Subcutaneous abdominal adipose tissue (tissue), 5 donors: ENCODE measurements around the gene EXOC6B.

Experiments
- H3K27ac ChIP-seq: one replicate; pipeline ENCODE4 v1.7.0; 2013; ENCODE audit warnings: low read depth, mild to moderate bottlenecking, inconsistent platforms, low read length, moderate library complexity
- H3K27me3 ChIP-seq, 5 donors: one replicate each; pipeline ENCODE4 v1.7.0; 2013; ENCODE audit warnings: low read length in 5 of 5, inconsistent platforms in 1 of 5; ENCODE audit not compliant: control insufficient read depth in 5 of 5, insufficient read depth in 4 of 5
- H3K36me3 ChIP-seq, 5 donors: one replicate each; pipeline ENCODE4 v1.7.0; 2013; ENCODE audit warnings: low read length in 5 of 5; ENCODE audit not compliant: control insufficient read depth in 5 of 5, insufficient read depth in 5 of 5
- H3K4me1 ChIP-seq, 5 donors: one replicate each; pipeline ENCODE4 v1.7.0; 2013; ENCODE audit warnings: low read length in 5 of 5, mild to moderate bottlenecking in 3 of 5, moderate library complexity in 1 of 5; ENCODE audit not compliant: control insufficient read depth in 5 of 5, insufficient read depth in 5 of 5
- H3K4me3 ChIP-seq, 5 donors: one replicate each; pipeline ENCODE4 v1.7.0; 2013; ENCODE audit warnings: low read length in 5 of 5, low read depth in 1 of 5
- H3K9ac ChIP-seq, 5 donors: one replicate each; pipeline ENCODE4 v1.7.0; 2013; ENCODE audit warnings: low read length in 5 of 5, mild to moderate bottlenecking in 4 of 5, moderate library complexity in 3 of 5
- H3K9me3 ChIP-seq, 5 donors: one replicate each; pipeline ENCODE4 v1.7.0; 2013; ENCODE audit warnings: low read length in 5 of 5; ENCODE audit not compliant: control insufficient read depth in 5 of 5
- donor health status: healthy.
- donor health status: healthy.
- donor health status: healthy.
- donor health status: healthy.
- donor health status: healthy.

Gene EXOC6B

GRCh38 chr2:72722492-72723070, 103.3 kb downstream of the EXOC6B start:
- Histone ChIP-seq H3K27me3 (no peaks in the 10 kb centered on the region), H3K36me3 (peaks cover 0 to 6% (median 4%) of the 10 kb centered on the region in 5 donors), H3K9ac (no peak overlapping the region), H3K27ac (no peak overlapping the region), H3K4me3 (no peak overlapping the region), H3K4me1 (peaks cover 0 to 4% (median 0%) of the 10 kb centered on the region in 5 donors), H3K9me3 (no peaks in the 10 kb centered on the region)

GRCh38 chr2:72719416-72719815, 106.4 kb downstream of the EXOC6B start:
- Histone ChIP-seq H3K27ac (no peak overlapping the region), H3K4me3 (no peak overlapping the region), H3K9me3 (no peaks in the 10 kb centered on the region), H3K27me3 (no peaks in the 10 kb centered on the region), H3K36me3 (peaks cover 4 to 14% (median 9%) of the 10 kb centered on the region in 5 donors), H3K4me1 (peaks cover 0 to 4% (median 0%) of the 10 kb centered on the region in 5 donors), H3K9ac (no peak overlapping the region)

GRCh38 chr2:72718876-72719275, 107.0 kb downstream of the EXOC6B start:
- no peak overlapping the region for H3K9ac ChIP-seq
- no peaks in the 10 kb centered on the region for H3K27me3 ChIP-seq
- peaks cover 0 to 4% (median 0%) of the 10 kb centered on the region in 5 donors for H3K4me1 ChIP-seq
- H3K36me3 ChIP-seq, result peaks cover 4 to 14% (median 9%) of the 10 kb centered on the region in 5 donors
- H3K9me3 ChIP-seq, result no peaks in the 10 kb centered on the region
- H3K27ac ChIP-seq, result no peak overlapping the region
- no peak overlapping the region for H3K4me3 ChIP-seq

DNA sequence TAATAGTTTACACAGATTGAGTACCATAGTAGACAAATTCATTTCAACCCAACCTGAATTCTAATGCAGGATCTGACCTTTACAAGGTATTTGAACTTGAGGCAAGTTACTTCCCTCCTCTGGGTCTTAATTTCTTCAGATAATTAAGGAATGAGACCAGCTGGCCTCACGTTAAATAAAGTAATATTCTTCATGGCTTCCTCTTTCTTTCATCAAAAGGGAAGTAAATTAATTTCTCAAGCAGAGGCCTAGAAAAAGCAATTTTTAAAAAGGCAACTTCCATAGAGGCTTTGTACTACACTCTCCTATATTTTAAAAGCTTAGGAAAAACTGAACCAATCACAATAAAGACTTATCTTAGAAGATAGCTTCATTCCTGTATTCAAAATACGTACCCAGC, 109.2 kb downstream of the EXOC6B start:
- Histone ChIP-seq H3K27ac (no peak overlapping the region), H3K27me3 (no peaks in the 10 kb centered on the region), H3K4me3 (no peak overlapping the region), H3K9me3 (no peaks in the 10 kb centered on the region), H3K9ac (no peak overlapping the region), H3K36me3 (peaks cover 4 to 15% (median 11%) of the 10 kb centered on the region in 5 donors), H3K4me1 (peaks cover 0 to 4% (median 0%) of the 10 kb centered on the region in 5 donors)

DNA sequence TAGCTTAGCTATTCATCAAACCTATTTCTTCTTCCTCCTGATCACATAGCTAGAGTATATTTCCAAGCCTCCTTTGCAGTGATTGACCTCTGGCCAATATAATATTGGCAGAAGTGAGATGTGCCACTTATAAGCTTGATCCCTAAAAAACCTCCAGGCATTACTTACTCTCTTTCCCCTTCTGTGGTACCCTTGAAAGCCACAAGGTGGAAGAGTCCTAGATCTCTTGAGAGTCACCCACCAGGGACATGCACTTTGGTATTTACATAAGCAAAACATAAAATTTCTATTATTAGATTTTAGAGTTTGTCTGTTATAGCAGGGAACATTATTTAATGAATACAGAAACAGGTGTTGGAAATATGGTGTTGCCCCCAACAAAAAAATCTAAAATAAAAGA, 112.0 kb downstream of the EXOC6B start:
- no peak overlapping the region for H3K4me3 ChIP-seq
- no peaks in the 10 kb centered on the region for H3K9me3 ChIP-seq
- no peaks in the 10 kb centered on the region for H3K27me3 ChIP-seq
- peaks cover 0 to 2% (median 0%) of the 10 kb centered on the region in 5 donors for H3K4me1 ChIP-seq
- peaks cover 4 to 15% (median 11%) of the 10 kb centered on the region in 5 donors for H3K36me3 ChIP-seq
- no peak overlapping the region for H3K27ac ChIP-seq
- no peak overlapping the region for H3K9ac ChIP-seq

DNA sequence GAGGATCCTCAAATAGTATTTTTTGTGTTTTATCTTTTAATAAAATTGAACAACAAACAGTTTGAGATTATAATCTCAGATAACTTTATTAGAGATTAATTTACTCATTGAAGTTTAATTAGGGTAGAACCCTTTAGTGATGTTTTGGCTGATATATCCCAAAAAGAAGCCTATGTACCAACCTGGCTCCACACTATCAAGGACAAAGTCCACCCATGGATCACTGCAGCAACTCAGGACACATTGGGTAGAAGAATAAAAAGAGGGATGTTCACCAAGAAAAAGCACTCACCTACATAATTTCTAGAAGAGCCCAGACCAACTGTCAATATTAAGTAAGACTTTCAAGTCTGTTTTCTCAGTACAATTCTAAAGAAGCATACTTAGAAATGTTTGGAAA, 112.9 kb downstream of the EXOC6B start:
- no peak overlapping the region for H3K4me3 ChIP-seq
- H3K9ac ChIP-seq, result no peak overlapping the region
- peaks cover 2 to 14% (median 11%) of the 10 kb centered on the region in 5 donors for H3K36me3 ChIP-seq
- no peaks in the 10 kb centered on the region for H3K9me3 ChIP-seq
- no peak overlapping the region for H3K27ac ChIP-seq
- no peaks in the 10 kb centered on the region for H3K27me3 ChIP-seq
- H3K4me1 ChIP-seq, result peaks cover 0 to 2% (median 0%) of the 10 kb centered on the region in 5 donors

DNA sequence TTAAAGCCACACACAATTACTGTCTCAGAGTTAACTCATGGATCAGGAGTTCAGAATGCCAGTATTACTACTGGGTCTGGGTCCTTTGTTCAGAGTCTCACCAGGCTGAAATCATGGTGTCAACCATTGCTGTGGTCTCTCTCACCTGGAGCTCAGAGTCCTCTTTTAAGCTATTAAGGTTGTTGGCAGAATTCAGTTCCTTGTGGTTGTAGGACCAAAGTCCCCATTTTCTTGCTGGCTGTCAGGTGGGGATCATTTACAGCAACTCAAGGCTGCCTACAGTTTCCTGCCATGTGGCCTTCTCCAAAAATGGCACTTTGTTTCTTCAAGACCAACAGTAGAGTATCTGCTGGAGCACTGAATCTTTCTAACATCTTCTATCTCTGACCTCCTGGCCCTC, 113.5 kb downstream of the EXOC6B start:
- Histone ChIP-seq H3K9me3 (no peaks in the 10 kb centered on the region), H3K4me1 (peaks cover 0 to 2% (median 0%) of the 10 kb centered on the region in 5 donors), H3K27me3 (no peaks in the 10 kb centered on the region), H3K36me3 (peaks cover 0 to 11% (median 9%) of the 10 kb centered on the region in 5 donors), H3K9ac (no peak overlapping the region), H3K4me3 (no peak overlapping the region), H3K27ac (no peak overlapping the region)

DNA sequence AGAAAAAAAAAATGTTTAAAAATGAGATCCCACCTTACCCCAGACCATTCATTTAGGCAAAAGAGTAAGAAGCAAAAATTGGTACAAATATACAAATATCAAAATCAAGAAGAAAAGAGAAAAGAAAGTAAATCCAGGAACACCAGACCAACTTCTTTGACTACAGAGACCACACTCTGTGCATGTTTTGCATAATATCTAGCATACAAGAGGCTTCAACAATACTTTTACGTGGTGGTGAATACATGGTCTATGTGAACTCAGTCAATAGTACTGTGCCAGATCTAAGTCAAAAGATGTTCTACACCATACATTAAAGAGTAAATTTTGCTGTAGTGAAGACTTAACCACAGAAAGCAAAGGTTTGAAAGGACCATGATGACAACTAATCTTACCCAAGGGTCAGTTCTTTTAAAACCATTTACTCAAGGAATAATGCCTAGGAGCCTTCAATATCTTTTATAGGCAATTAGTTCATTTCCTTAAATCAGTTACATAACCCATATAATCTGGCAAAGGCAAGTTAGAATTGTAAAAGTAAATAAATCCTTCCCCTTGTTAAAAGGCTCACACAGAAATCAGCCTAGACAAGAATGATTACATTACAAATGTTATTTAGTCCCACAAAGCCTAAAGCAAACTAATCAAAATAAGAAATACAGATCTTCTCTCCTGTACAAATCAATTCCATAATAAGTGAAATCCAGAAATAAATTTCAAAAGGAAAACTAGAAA, 115.2 kb downstream of the EXOC6B start:
- peaks cover 0 to 2% (median 0%) of the 10 kb centered on the region in 5 donors for H3K4me1 ChIP-seq
- H3K27me3 ChIP-seq, result no peaks in the 10 kb centered on the region
- no peak overlapping the region for H3K27ac ChIP-seq
- H3K9me3 ChIP-seq, result no peaks in the 10 kb centered on the region
- peaks cover 0 to 7% (median 2%) of the 10 kb centered on the region in 5 donors for H3K36me3 ChIP-seq
- H3K9ac ChIP-seq, result no peak overlapping the region
- no peak overlapping the region for H3K4me3 ChIP-seq

DNA sequence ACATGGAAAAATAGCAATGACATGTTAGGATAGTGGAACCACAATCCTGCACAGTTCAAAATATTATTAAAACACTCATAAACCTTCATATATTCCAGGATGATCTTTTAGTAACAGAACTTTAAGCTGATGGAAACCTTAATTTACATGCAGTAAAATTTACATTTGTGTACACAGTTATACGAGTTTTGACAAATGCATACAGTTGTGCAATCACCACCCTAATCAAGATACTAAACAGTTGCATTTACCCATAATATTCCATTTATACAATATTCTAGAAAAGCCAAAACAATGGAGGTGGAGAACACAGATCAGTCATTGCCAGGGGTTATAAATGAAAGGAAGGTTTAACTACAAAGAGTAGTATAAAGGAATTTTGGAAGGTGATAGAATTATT, 117.6 kb downstream of the EXOC6B start:
- H3K36me3 ChIP-seq, result peaks cover 0 to 7% (median 2%) of the 10 kb centered on the region in 5 donors
- H3K4me3 ChIP-seq, result no peak overlapping the region
- no peak overlapping the region for H3K27ac ChIP-seq
- no peaks in the 10 kb centered on the region for H3K9me3 ChIP-seq
- H3K27me3 ChIP-seq, result no peaks in the 10 kb centered on the region
- no peak overlapping the region for H3K9ac ChIP-seq
- no peaks in the 10 kb centered on the region for H3K4me1 ChIP-seq

- peaks cover 4 to 17% (median 13%) of the 10 kb centered on the region in 5 donors for H3K4me1 ChIP-seq
- H3K9ac ChIP-seq, result no peak overlapping the region
- H3K36me3 ChIP-seq, result no peaks in the 10 kb centered on the region
- no peaks in the 10 kb centered on the region for H3K9me3 ChIP-seq
- H3K4me3 ChIP-seq, result no peak overlapping the region
- H3K27me3 ChIP-seq, result no peaks in the 10 kb centered on the region
- no peak overlapping the region for H3K27ac ChIP-seq
Observed at GRCh38 chr2:72698300-72698699, 127.5 kb downstream of the EXOC6B start.
